Upper lobe of left lung (tissue), 6 donors: ENCODE measurements around the gene CNPY4. TPM values are rescaled to one million over a fixed set of nuclear protein-coding genes. Genes with fewer than 3 reads are reported as not detected.

ENCODE experiments used
- ATAC-seq, 2 donors: fragments of 200-7000 bp; cut with Tn5 transposase; one replicate each; pipeline ENCODE4 v1.9.1; 2022; ENCODE audit warnings: mild to moderate bottlenecking in 2 of 2, moderate library complexity in 2 of 2; ENCODE audit not compliant: low FRiP score in 2 of 2
- DNase-seq, 2 donors: peaks; one replicate each; pipeline ENCODE4 v3.0.0-alpha.2; 2019 to 2020
- H3K27ac ChIP-seq, 4 donors: fragments of 200-600 bp; sonication (generic); one replicate each; pipeline ENCODE4 v1.5.1; 2016 to 2019
- H3K27me3 ChIP-seq, 4 donors: fragments of 200-600 bp; sonication (generic); one replicate each; pipeline ENCODE4 v1.5.1; 2017 to 2019
- H3K36me3 ChIP-seq, 4 donors: fragments of 200-600 bp; sonication (generic); one replicate each; pipeline ENCODE4 v1.5.1; 2016 to 2019
- H3K4me1 ChIP-seq, 4 donors: fragments of 200-600 bp; sonication (generic); one replicate each; pipeline ENCODE4 v1.5.1; 2018 to 2019
- H3K4me3 ChIP-seq, 4 donors: fragments of 200-600 bp; sonication (generic); one replicate each; pipeline ENCODE4 v1.5.1; 2017 to 2019; ENCODE audit warnings: mild to moderate bottlenecking in 2 of 4, moderate library complexity in 1 of 4
- H3K9me3 ChIP-seq, 4 donors: fragments of 200-600 bp; sonication (generic); one replicate each; pipeline ENCODE4 v1.5.1; 2018 to 2019
- CTCF ChIP-seq, 6 experiments: fragments of 450-650 bp in 4 of 6; fragments of 200-600 bp in 2 of 6; sonication (generic) in 2 of 6; IDR thresholded peaks; one replicate each; pipeline ENCODE4 v1.5.1; 2016 to 2019; ENCODE audit warnings: antibody characterized with exemption in 6 of 6
- EP300 ChIP-seq, 4 donors: sonication (generic); formaldehyde crosslinking; IDR thresholded peaks; one replicate each; pipeline ENCODE4 v1.5.1; 2017; ENCODE audit warnings: antibody characterized with exemption in 4 of 4, control low read depth in 2 of 4
- POLR2A ChIP-seq, 4 donors: fragments of 450-650 bp; IDR thresholded peaks; one replicate each; pipeline ENCODE4 v1.5.1; 2016 to 2017; ENCODE audit warnings: antibody characterized with exemption in 4 of 4, mild to moderate bottlenecking in 2 of 4
- POLR2AphosphoS5 ChIP-seq, 2 donors: sonication (generic); formaldehyde crosslinking; IDR thresholded peaks; one replicate each; pipeline ENCODE4 v1.5.1; 2017; ENCODE audit warnings: antibody characterized with exemption in 2 of 2
- WGBS, 2 donors: methylation state at CpG; one replicate each; pipeline ENCODE4 v1.1.5; 2017 to 2018; 5-methylcytosine and 5-hydroxymethylcytosine counted together
- total RNA-seq, 6 donors: library from RNA; depleted of rRNA in 4 of 6; stranded (reverse); fragments of >200 nt in 4 of 6; gene quantifications; one replicate each; pipeline versions ENCODE4 v1.1.0 to v1.2.1, GENCODE V29; 2016 to 2021
- donor health status: DM: no; HTN: no; CAD: no; lungs with moderate emphysema.
- donor health status: DM: no; HTN: yes; CAD: no; lungs with severe emphysema.

CNPY4 gene
- total RNA-seq, 6 donors from 2014 or later: 2.9 to 14.6 (median 6.5) TPM

DNA sequence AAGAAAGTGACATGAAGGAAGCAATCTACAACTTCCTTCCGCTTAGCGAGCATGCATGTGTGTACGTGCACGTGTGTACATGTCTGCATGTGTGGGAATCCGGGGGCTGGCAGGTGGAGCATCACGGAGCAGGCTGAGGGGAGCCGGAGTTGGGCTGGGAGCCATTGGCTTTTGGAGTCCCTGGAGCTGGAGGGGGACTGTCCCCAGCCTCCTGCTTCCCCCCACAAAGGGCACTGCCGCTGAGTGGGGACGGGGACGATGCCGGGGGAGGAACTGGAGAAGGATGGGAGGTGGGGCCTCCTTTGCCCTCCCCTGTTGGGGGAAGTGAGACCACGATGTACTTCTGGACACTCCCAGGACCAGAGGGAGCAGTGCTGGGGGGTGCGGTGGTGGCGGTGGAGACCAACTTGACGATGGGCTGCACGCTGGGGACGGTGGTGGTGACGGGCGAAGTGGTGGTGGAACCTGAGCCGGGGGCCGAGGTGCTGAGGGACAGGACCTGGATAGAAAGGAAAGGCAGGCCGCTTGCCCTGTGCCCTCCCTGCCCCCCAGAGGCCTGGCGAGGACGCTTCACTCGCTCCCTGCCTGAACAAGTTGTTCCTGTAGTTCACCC lies 12.2 kb upstream of the CNPY4 start:
- no peaks in the 10 kb centered on the region for H3K27me3 ChIP-seq
- WGBS, 2 donors: 84 to 88% methylated on average over 22 to 25 of the region's 25 CpGs
- H3K4me1 ChIP-seq: peaks cover 5 to 6% (median 5%) of the 10 kb centered on the region in 4 donors
- no peak for DNase-seq
- ATAC-seq: no peak
- TF ChIP-seq CTCF (IDR thresholded peaks at IDR 0.05) (no peak), EP300 (IDR thresholded peaks at IDR 0.05) (no peak), POLR2AphosphoS5 (IDR thresholded peaks at IDR 0.05) (no peak), POLR2A (IDR thresholded peaks at IDR 0.05) (no peak)
- H3K27ac ChIP-seq: no peak overlapping the region
- H3K36me3 ChIP-seq: peaks cover 12 to 89% (median 72%) of the 10 kb centered on the region in 4 donors
- no peaks in the 10 kb centered on the region for H3K9me3 ChIP-seq
- H3K4me3 ChIP-seq: no peak overlapping the region

- 65 to 78% methylated on average over 11 of the region's 11 CpGs for WGBS, 2 donors
- no peak for DNase-seq
- Histone ChIP-seq H3K27ac (no peak overlapping the region), H3K27me3 (no peaks in the 10 kb centered on the region), H3K36me3 (peaks cover 15 to 96% (median 78%) of the 10 kb centered on the region in 4 donors), H3K4me1 (no peaks in the 10 kb centered on the region), H3K4me3 (no peak overlapping the region), H3K9me3 (no peaks in the 10 kb centered on the region)
- TF ChIP-seq CTCF (IDR thresholded peaks at IDR 0.05): no peak
- TF ChIP-seq POLR2A (IDR thresholded peaks at IDR 0.05): no peak
- no peak for TF ChIP-seq EP300 (IDR thresholded peaks at IDR 0.05)
- no peak for TF ChIP-seq POLR2AphosphoS5 (IDR thresholded peaks at IDR 0.05)
- no peak for ATAC-seq
Measured at GRCh38 chr7:100107890-100108289, 11.5 kb upstream of the CNPY4 start.

DNA sequence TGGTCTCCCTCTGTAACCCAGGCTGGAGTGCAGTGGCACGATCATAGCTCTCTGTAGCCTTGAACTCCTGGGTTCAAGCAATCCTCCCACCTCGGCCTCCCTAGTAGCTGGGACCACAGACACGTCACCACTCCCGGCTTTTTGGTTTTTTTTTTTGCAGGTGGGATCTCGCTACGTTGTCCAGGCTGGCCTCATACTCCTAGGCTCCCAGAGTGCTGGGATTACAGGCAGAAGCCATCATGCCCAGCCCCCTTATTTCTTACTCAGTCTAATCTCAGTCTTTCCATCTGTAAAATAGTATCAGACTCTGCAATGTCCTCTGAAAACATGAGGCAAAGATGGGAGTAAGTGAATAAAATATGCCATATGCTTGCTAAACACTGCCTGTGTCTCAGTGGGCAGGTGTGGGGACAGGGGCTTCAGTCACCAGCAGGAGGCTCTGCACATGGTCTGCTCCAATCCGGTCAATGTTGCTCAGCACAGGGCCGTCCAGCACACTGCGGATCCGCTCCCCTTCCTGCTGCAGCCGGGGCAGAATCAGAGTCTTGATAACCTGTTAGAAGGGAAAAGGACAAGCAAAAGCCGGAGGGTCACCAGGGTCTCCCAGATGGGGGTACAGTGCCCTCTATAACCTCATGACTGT lies 9.8 kb upstream of the CNPY4 start:
- 90 to 93% methylated on average over 7 to 12 of the region's 12 CpGs for WGBS, 2 donors
- Histone ChIP-seq H3K27me3 (no peaks in the 10 kb centered on the region), H3K27ac (no peak overlapping the region), H3K4me3 (no peak overlapping the region), H3K4me1 (no peaks in the 10 kb centered on the region), H3K9me3 (no peaks in the 10 kb centered on the region), H3K36me3 (peaks cover 20 to 97% (median 81%) of the 10 kb centered on the region in 4 donors)
- DNase-seq (no peak), ATAC-seq (no peak)
- TF ChIP-seq CTCF (IDR thresholded peaks at IDR 0.05): no peak
- no peak for TF ChIP-seq POLR2A (IDR thresholded peaks at IDR 0.05)
- no peak for TF ChIP-seq POLR2AphosphoS5 (IDR thresholded peaks at IDR 0.05)
- TF ChIP-seq EP300 (IDR thresholded peaks at IDR 0.05): no peak

DNA sequence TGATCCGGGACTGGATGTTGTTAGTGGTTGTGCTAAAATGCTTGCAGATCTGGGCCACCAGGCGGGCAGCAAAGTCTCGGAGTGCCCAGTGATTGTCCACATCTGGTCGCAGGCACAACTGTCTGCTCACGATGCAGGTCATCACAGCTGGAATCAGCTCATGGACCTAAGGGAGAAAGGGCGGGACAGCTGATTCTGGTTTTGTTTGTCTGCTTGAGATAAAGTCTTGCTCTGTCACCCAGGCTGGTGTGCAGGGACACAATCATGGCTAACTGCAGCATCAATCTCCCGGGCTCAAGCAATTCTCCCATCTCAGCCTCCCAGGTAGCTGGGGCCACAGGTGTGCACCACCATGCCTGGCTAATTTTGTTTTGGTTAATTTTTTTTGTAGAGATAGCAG lies 8.3 kb upstream of the CNPY4 start:
- H3K36me3 ChIP-seq: peaks cover 20 to 82% (median 66%) of the 10 kb centered on the region in 4 donors
- 99 to 100% methylated on average over 7 of the region's 7 CpGs for WGBS, 2 donors
- TF ChIP-seq POLR2AphosphoS5 (IDR thresholded peaks at IDR 0.05): no peak
- TF ChIP-seq CTCF (IDR thresholded peaks at IDR 0.05): no peak
- no peak for TF ChIP-seq POLR2A (IDR thresholded peaks at IDR 0.05)
- TF ChIP-seq EP300 (IDR thresholded peaks at IDR 0.05): no peak
- no peak for DNase-seq
- no peaks in the 10 kb centered on the region for H3K27me3 ChIP-seq
- ATAC-seq: no peak
- H3K27ac ChIP-seq: no peak overlapping the region
- H3K4me1 ChIP-seq: no peaks in the 10 kb centered on the region
- no peaks in the 10 kb centered on the region for H3K9me3 ChIP-seq
- no peak overlapping the region for H3K4me3 ChIP-seq
